ENCODE results near the gene UBE2R2.

The UBE2R2 gene

GRCh38 chr9:33884856-33885701 lies 68.1 kb downstream of the UBE2R2 start:
- DNase-seq (ENCODE audit: low read depth in 2 of 2), result peak in 1 of 2 experiments; percentile 20

GRCh38 chr9:33885948-33886347 lies 69.0 kb downstream of the UBE2R2 start:
- DNase-seq (ENCODE audit: low read depth in 2 of 2), result no peak

GRCh38 chr9:33893861-33894260 lies 76.9 kb downstream of the UBE2R2 start:
- DNase-seq (ENCODE audit: low read depth in 2 of 2), result no peak

GRCh38 chr9:33894316-33894715 lies 77.4 kb downstream of the UBE2R2 start:
- DNase-seq (ENCODE audit: low read depth in 2 of 2), result no peak

DNA sequence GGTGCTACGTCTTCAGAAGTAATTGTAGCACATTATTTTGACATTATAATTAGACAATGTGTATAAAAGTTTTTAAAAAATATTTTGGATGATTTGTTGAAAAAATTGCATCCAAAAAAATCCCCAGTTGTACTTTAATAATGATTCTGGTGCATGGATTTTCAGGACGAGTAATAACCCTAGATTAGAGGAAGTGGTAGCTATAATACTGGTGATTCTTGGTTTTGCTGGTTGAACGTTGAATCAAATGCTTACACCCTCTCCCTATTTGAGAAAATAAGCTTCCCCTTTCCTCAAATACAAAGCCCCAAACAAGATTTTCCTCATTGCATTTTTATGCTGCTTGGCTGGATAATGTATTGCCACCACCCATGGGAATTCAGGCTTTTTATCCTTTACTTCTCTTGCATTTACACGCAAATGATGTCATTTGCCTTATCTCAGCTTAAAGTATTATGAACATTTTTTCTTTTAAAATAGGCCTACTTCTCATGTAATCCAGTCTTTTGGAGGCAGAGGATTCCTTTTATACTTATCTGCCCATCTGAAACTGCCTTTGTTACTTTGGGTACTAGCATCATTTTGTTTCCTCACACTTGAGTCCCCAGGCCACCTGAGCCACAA lies 86.3 kb downstream of the UBE2R2 start:
- no peak for DNase-seq (ENCODE audit: low read depth in 2 of 2)

- DNase-seq (ENCODE audit: low read depth in 2 of 2), result no peak
These were observed 88.2 kb downstream of the UBE2R2 start for GRCh38 chr9:33905137-33905536.

DNA sequence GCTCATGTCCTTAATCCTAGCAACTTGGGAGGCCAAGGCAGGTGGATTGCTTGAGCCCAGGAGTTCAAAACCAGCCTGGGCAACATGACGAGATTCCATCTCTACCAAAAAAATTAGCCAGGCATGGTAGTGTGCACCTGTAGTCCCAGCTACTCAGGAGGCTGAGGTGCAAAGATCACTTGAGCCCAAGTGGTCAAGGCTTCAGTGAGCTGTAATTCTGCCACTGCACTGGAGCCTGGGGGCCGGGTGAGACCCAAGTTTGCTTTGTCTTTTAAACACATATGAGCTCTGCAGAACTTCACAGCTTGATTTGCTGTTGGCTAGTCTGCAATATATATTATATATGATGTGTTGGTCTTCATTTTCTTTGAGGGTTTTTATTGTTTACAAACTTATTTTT lies 89.8 kb downstream of the UBE2R2 start:
- no peak for DNase-seq (ENCODE audit: low read depth in 2 of 2)

GRCh38 chr9:33907347-33907746 lies 90.4 kb downstream of the UBE2R2 start:
- DNase-seq (ENCODE audit: low read depth in 2 of 2), result no peak

GRCh38 chr9:33908114-33908513 lies 91.2 kb downstream of the UBE2R2 start:
- no peak for DNase-seq (ENCODE audit: low read depth in 2 of 2)

DNA sequence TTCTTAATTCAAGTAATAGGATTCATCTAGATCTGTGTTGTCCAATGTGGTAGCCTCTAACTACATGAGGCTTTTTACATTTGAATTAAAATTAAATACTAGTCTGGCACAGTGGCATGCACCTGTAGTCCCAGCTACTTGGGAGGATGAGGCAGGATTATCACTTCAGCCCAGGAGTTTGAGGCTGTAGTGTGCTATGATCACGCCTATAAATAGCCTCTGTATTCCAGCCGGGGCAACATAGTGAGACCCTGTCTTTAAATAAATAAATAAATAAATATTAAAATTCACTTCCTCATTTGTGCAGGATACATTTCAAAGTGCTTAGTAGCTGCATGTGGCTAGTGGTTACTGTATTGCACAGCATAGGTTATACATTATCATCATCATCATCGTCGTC lies 91.8 kb downstream of the UBE2R2 start:
- DNase-seq (ENCODE audit: low read depth in 2 of 2), result no peak

- DNase-seq (ENCODE audit: low read depth in 2 of 2), result no peak
These were observed 96.6 kb downstream of the UBE2R2 start for GRCh38 chr9:33913541-33913940.

- no peak for DNase-seq (ENCODE audit: low read depth in 2 of 2)
These were observed 98.1 kb downstream of the UBE2R2 start for GRCh38 chr9:33914887-33915628.

DNA sequence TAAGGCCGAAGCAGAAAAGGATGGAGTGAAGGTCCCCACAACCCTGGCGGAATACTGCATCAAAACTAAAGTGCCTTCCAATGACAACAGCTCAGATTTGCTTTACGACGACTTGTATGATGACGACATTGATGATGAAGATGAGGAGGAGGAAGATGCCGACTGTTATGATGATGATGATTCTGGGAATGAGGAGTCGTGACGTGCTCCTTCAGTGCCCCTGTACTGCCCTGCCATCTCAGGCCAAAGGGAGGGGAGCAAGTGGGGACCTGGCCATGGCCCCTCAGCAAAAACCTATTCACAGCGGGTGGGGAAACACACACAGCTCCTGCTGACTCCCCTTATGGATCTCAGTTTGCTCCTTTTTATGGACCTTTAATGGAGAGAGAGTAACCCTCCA lies 100.1 kb downstream of the UBE2R2 start:
- no peak for DNase-seq (ENCODE audit: low read depth in 2 of 2)

- no peak for DNase-seq (ENCODE audit: low read depth in 2 of 2)
These were observed 102.4 kb downstream of the UBE2R2 start for GRCh38 chr9:33919276-33919897.

GRCh38 chr9:33921967-33922895 lies 105.3 kb downstream of the UBE2R2 start:
- peak in 1 of 2 experiments; percentile 3 for DNase-seq (ENCODE audit: low read depth in 2 of 2)

DNA sequence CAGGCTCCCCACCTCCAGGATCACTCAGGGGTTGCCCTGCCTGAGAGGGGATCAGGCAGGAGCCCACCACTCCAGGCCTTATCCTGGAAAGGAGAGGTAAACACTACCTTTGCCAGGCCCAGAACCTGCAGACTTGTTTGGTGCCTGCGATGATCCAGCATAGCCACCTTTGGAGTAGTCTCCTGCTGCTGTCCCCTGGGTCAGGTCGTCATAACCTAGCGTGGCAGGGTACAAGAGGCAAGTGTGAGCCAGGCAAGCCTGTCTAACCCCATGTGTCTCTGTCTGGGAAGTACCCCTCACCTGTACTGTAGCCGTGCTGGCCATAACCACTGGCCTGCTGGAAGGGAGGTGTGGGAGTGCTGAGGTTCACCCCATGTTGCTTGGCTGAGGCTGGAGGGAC lies 106.1 kb downstream of the UBE2R2 start:
- DNase-seq (ENCODE audit: low read depth in 2 of 2), result no peak

DNA sequence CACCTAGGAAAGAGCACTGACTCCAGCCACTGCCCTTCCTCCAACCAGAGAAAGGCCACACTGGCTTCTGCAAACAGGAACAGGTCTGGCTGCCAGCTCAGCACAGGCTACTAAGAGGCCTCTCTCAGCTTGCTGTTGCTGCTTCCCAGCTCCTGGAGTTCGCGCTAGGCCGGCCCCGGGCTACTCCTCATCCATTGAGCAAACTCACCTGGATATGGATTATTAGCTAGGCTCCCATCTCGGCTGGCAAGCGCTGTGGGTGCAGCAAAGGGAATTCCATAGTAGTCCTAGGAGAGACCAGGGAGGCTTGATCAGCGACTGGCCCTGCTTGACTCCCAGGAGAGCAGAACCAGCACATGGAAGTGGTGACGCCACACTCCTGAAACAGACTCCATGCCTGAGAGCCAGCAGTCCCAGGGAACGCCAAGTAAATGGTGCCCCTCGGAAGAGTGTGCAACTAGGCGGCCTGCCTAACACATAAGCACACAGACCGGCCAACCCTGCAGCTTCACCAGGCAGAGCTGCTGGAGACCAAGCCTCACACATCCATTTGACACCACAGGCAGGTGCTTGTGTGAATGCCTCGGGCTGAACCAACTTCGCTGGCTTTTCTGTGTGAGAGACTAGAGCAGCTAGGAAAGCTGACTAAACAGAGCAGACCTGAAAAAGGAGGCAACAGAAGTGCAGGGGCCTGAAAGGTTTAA lies 107.2 kb downstream of the UBE2R2 start:
- no peak for DNase-seq (ENCODE audit: low read depth in 2 of 2)

- DNase-seq (ENCODE audit: low read depth in 2 of 2), result peak; percentile 14 to 18
These were observed 108.2 kb downstream of the UBE2R2 start for GRCh38 chr9:33924978-33925797.

DNA sequence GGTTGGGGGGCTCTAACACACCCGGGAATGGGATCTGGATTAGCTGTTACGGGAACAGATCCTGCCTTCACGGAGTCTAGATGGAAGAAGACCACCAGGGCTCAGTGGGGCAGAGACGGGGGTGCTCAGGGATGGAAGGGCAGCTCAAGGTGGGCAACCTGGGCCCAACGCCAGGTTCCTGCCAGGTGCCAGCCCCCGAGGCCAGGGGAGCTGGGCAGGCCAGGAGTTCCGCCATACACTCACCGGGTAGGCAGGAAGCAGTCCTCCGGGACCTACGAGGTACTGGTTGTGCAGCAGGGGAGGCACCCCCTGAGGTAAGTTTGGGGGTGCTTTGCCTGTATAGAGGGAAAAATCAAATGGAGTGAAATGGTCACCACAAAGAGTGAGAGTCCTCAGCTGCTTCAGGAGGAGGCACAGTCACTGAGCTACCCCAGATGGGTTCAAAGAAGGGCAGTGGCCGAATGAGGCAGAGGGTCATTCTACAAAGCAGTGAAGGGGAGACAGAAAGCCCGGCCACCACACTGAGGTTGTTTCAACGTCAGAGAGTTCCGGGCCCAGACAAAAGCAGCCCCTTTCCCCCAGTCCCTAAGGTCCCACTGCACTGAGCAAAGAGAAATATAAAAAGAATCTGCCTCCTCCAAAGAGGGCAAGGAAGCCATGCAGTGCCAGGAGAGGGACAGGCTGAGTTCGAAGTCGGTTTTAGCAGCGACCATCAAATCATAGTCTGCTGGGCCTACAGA lies 110.0 kb downstream of the UBE2R2 start:
- DNase-seq (ENCODE audit: low read depth in 2 of 2), result no peak
